Activated T-cell treated with anti-CD3 and anti-CD28 coated beads, Interleukin-2, amount 50 U/mL, for 24 hours (primary cell): Measurements from ENCODE around the gene TYW1.
"Not testable (repeated sequence)": the region's sequence is repeated elsewhere in the genome, so short reads cannot be mapped to it uniquely, and the experiment has no call there.

Experiments used
- DNase-seq: peaks from one replicate; pipeline ENCODE4 v3.0.0-alpha.2; 2020
- H3K27ac Mint-ChIP-seq: 2 replicates; pipeline ENCODE4 v1.8.0; 2020; ENCODE audit warnings: mild to moderate bottlenecking, mixed read lengths
- H3K27me3 Mint-ChIP-seq: 2 replicates; pipeline ENCODE4 v1.8.0; 2020; ENCODE audit warnings: mixed read lengths
- H3K36me3 Mint-ChIP-seq: 2 replicates; pipeline ENCODE4 v1.8.0; 2020; ENCODE audit warnings: low read depth, mixed read lengths
- H3K4me1 Mint-ChIP-seq: 2 replicates; pipeline ENCODE4 v1.8.0; 2020; ENCODE audit warnings: low read depth, mixed read lengths
- H3K4me3 Mint-ChIP-seq: 2 replicates; pipeline ENCODE4 v1.8.0; 2020; ENCODE audit warnings: mild to moderate bottlenecking, moderate library complexity, mixed read lengths
- H3K9me3 Mint-ChIP-seq: 2 replicates; pipeline ENCODE4 v1.8.0; 2020; ENCODE audit warnings: mixed read lengths

Gene TYW1

DNA sequence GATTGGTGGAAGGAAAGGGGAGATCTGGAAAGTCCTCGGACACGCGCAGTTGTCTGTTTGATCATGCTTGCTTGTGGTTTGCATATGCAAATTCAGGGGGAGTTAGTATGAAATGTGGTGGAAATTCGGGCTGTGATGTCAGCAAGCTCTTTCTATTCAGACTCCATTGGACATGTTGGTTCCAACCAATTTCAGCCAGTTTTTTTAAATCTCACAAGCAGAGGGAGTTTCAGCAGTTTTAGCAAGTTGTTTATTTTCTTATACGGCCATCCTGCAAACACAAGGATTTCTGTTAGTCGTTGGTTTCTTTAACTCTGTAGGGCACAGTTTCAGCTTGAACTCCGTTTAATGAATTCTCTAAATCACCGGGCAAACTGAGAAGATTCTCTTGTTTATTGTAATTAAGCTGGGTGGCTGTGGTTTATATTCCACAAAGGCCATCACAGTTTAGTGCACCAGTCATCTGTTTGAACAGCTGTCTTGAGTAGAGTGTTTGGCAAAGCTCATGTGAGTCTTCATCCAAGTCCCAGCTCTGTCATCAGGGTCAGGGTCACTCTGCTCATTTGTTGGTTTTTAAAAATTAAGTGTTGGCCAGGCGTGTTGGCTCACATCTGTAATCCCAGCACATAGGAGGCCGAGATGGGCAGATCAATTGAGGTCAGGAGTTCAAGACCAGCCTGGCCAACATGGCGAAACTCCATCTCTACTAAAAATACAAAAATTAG is 196.4 kb downstream of the TYW1 start:
- H3K36me3 Mint-ChIP-seq = peaks cover 44% of the 10 kb centered on the region
- H3K27ac Mint-ChIP-seq, DNase-seq, H3K27me3 Mint-ChIP-seq, H3K9me3 Mint-ChIP-seq, H3K4me3 Mint-ChIP-seq: not testable (repeated sequence)
- H3K4me1 Mint-ChIP-seq = peaks cover 17% of the 10 kb centered on the region

DNA sequence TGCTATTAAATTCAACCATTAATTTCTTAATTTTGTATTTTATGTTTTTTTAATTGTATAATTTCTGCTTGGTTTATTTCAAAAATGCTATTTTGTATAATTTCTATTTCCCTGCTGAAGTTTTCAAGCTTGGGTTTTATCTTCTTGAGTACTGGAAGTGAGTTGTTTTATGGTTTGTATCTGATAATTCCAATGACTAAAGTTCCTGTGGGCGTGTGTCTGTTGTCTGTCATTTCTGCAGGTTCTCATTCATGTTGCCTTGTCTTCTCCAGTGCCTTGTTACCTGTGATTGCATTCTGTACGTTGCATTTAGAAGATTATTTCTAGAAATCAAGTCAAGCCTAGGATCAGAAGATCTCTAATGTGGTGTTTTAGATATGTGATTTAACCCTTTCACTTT is 199.5 kb downstream of the TYW1 start:
- H3K27ac Mint-ChIP-seq, H3K27me3 Mint-ChIP-seq, DNase-seq, H3K4me1 Mint-ChIP-seq, H3K4me3 Mint-ChIP-seq, H3K9me3 Mint-ChIP-seq: not testable (repeated sequence)
- peaks cover 50% of the 10 kb centered on the region for H3K36me3 Mint-ChIP-seq

DNA sequence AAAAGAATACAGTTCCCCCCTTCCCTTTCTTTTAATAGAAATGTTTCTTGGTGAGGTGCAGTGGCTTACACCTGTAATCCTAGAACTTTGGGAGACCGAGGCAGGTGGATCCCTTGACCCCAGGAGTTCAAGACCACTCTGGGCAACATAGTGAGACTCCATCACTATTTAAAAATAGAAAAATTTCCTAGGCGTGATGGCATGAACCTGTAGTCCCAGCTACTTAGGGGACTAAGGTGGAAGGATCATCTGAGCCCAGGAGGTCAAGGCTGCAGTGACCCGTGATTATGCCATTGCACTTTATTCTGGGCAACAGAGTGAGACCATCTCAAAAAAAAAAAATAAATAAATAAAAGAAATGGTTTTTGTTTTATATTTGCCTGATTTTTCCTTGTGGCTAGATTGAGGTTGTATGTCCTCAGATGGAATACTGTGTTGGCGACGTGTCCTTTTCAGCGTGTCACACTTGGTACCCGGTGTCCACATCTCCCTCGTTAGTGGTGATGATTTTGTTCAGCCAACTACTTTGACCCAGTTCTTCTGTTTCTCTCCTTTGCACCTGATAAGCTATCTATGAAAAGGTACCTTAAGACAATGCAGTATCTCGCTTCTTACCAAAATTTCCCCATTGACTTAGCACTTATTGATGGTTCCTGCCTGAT is 202.4 kb downstream of the TYW1 start:
- H3K27ac Mint-ChIP-seq, H3K4me1 Mint-ChIP-seq, H3K4me3 Mint-ChIP-seq, H3K27me3 Mint-ChIP-seq, H3K9me3 Mint-ChIP-seq, DNase-seq: not testable (repeated sequence)
- H3K36me3 Mint-ChIP-seq = peaks cover 60% of the 10 kb centered on the region

DNA sequence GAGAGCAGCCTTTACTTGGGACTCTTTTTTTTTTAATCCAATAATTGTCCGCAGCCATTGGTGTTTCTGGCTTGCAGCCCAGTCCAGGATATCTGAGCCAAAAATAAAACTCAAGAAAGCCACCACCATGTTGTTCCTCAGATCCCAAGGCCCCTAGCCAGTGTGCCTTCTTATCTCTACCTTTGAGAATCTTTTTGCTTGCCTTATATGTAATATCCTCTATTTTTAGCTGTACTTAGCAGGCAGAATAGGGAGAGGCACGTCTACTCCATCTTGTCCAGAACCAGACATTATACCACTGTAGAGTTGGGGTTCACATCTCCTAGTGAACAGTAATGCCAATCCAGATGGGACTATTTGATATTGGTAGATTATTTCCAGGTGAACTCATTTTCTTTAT is 209.1 kb downstream of the TYW1 start:
- H3K4me1 Mint-ChIP-seq, H3K9me3 Mint-ChIP-seq, H3K4me3 Mint-ChIP-seq, H3K27me3 Mint-ChIP-seq, H3K27ac Mint-ChIP-seq, DNase-seq: not testable (repeated sequence)
- peaks cover 72% of the 10 kb centered on the region for H3K36me3 Mint-ChIP-seq

DNA sequence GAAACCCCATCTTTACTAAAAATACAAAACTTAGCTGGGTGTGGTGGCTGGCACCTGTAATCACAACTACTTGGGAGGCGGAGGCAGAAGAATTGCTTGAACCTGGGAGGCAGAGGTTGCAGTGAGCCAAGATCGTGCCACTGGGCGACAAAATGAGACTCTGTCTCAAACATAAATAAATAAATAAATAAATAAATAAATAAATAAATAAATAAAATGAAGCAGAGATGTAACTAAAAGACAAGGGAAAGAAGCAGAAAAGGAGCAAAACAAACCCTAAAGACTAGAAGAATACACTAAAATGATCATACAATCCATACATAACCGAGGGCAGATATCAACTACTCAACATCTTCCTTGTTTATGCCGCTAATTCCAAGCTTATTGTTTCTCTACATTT is 209.8 kb downstream of the TYW1 start:
- Mint-ChIP-seq H3K27ac (no peak overlapping the region), H3K36me3 (peaks cover 72% of the 10 kb centered on the region), H3K9me3 (no peaks in the 10 kb centered on the region), H3K4me1 (no peaks in the 10 kb centered on the region), H3K27me3 (no peaks in the 10 kb centered on the region), H3K4me3 (no peak overlapping the region)
- no peak for DNase-seq

DNA sequence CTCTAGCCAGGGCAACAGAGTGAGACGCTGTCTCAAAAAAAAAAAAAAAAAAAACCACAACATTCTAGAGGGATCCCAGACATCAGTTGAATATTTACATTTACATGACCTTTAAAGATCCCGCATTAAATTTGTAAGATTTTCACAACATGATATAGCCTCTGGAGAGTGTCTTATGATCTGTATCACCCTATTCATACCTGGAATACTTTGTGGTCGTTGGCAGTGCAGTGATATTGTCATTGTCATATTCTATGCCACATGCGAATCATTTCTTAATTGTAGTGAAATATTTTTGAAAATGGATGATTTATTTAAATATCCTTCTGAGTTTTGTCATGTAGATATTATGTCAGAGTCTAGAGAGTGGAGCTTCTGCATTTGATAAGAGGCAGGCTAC is 212.0 kb downstream of the TYW1 start:
- H3K4me1 Mint-ChIP-seq, H3K9me3 Mint-ChIP-seq, H3K27ac Mint-ChIP-seq, H3K4me3 Mint-ChIP-seq, DNase-seq, H3K27me3 Mint-ChIP-seq: not testable (repeated sequence)
- H3K36me3 Mint-ChIP-seq = peaks cover 65% of the 10 kb centered on the region

DNA sequence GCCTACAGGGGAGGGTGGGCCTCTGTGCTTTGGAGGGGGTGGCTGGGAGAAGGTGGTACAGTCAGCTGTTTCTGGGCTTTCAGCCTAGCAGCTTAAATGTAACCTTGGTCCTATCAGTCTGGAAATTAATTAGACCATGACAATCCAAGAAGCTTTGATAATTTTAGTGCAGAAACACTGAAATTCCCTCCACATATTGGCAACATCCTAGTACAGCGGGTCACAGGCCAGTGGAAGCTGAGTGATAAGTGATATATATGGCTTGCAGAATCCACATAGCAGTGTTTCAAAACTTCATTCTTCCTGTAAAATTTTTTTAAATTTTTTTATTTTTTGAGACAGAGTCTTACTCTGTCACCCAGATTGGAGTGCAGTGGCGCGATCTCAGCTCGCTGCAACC is 212.6 kb downstream of the TYW1 start:
- Mint-ChIP-seq H3K27me3 (no peaks in the 10 kb centered on the region), H3K4me1 (no peaks in the 10 kb centered on the region), H3K9me3 (no peaks in the 10 kb centered on the region), H3K27ac (no peak overlapping the region), H3K4me3 (no peak overlapping the region), H3K36me3 (peaks cover 64% of the 10 kb centered on the region)
- DNase-seq = no peak

DNA sequence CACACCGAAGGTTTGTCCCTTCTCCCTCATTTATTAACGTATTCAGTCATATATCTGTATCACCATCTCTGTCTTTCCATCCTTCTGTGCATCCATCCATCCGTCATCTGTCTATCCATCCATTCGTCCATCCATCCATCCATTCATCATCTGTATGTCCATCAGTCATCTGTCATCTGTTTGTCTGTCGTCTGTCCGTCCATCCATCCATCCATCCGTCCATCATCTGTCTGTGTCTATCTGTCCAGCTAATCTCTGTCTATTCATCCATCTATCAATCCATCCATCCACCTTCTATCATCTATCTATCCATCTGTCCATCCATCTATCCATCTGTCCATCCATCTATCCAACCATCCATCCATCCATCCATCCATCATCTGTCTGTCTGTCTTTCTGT is 213.9 kb downstream of the TYW1 start:
- Mint-ChIP-seq H3K27ac (no peak overlapping the region), H3K36me3 (peaks cover 55% of the 10 kb centered on the region), H3K27me3 (no peaks in the 10 kb centered on the region), H3K4me3 (no peak overlapping the region), H3K9me3 (no peaks in the 10 kb centered on the region), H3K4me1 (no peaks in the 10 kb centered on the region)
- no peak for DNase-seq

DNA sequence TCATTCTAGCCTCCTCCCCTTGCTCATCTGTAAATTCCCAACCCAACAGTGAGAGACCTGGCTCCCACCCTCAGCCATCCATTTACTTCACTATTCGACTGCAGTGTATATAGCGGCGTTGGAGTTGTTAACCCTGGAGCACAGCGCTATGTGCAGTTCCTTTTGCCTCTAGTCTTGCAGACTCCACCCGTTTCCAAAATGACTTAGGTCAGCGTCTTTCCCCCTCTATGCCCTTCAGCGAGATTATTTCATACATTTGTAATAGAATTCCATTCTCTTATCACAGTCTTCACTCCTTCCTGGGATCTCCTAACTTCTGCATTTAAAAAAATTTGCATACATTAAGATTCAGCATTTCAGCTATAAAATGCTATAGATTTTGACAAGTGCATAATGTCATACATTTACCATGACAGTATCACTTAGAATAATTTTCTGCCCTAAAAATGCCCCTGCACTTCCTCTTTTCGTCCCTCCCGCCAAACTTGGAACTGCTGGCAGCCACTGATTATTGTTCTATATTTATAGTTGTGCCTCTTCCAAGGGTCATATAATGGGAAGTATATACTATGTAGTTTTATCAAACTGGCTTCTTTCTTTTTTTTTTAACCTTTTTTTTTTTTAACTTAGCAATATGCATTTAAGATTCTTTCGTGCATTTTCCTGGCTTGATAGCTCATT is 215.2 kb downstream of the TYW1 start:
- not testable (repeated sequence) for H3K4me3 Mint-ChIP-seq, H3K27me3 Mint-ChIP-seq, H3K9me3 Mint-ChIP-seq, H3K4me1 Mint-ChIP-seq, DNase-seq, H3K27ac Mint-ChIP-seq
- H3K36me3 Mint-ChIP-seq = peaks cover 48% of the 10 kb centered on the region

DNA sequence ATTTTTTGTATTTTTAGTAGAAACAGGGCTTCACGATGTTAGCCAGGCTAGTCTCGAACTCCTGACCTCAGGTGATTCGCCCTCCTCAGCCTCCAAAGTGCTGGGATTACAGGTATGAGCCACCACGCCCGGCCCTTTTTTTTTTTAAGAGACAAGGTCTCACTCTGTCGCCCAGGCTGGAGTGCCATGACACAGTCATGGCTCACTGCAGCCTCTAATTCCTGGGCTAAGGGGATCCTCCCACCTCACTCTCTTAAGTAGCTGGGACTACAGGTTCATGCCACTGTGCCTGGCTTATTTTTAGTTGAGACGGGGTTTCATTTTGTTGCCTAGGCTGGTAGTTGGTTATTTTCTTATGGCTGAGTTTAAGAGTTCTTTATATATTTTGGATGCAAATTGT is 216.4 kb downstream of the TYW1 start:
- not testable (repeated sequence) for H3K9me3 Mint-ChIP-seq, H3K4me3 Mint-ChIP-seq, H3K4me1 Mint-ChIP-seq, DNase-seq, H3K27me3 Mint-ChIP-seq, H3K27ac Mint-ChIP-seq
- peaks cover 44% of the 10 kb centered on the region for H3K36me3 Mint-ChIP-seq

DNA sequence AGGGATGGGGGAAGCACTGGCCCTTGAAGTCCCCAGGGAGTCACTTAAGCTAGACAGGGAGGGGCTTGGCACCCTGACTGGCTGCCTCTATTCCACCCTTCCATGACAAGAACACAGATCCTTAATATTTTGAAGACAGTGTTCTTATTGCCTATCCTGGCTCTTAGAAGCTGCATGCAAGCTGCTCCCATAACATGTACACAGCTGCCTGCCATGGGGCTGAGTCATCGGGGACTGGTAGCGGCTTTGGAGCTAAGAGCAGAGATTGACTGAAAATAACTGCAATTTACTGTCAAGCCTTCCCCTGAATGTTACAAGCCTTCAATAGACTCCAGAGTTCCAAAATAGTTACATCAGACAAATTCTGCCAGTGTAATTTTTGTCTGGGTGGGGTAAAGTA is 226.9 kb downstream of the TYW1 start:
- not testable (repeated sequence) for H3K27me3 Mint-ChIP-seq, DNase-seq, H3K4me3 Mint-ChIP-seq, H3K27ac Mint-ChIP-seq
- Mint-ChIP-seq H3K4me1 (peaks cover 13% of the 10 kb centered on the region), H3K9me3 (peaks cover 11% of the 10 kb centered on the region), H3K36me3 (peaks cover 42% of the 10 kb centered on the region)

DNA sequence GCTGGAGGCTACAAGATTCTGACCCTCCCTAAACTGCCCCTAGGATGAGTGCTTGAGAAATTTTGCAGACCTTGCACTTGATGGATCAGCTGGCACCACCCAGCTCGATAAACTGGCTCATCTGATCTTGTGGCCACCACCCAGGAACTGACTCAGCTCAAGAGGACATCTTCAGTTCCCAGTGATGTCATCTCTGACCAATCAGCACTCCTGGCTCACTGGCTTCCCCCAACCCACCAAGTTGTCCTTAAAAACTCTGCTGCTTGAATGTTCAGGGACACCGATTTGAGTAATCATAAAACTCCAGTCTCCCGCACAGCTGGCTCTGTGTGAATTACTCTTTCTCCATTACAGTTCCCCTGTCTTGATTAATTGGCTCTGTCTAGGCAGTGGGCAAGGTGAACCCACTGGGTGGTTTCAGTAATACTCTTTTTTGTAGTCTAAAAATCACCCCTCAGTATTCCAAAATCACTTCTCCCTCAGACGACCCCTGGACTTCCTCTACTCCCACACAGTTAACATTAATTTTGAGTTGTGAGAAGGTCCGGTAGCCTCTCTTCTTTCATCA is 229.8 kb downstream of the TYW1 start:
- not testable (repeated sequence) for H3K27me3 Mint-ChIP-seq, H3K4me1 Mint-ChIP-seq, DNase-seq, H3K9me3 Mint-ChIP-seq, H3K4me3 Mint-ChIP-seq
- Mint-ChIP-seq H3K36me3 (peaks cover 54% of the 10 kb centered on the region), H3K27ac (peak overlapping the region; percentile 14)

DNA sequence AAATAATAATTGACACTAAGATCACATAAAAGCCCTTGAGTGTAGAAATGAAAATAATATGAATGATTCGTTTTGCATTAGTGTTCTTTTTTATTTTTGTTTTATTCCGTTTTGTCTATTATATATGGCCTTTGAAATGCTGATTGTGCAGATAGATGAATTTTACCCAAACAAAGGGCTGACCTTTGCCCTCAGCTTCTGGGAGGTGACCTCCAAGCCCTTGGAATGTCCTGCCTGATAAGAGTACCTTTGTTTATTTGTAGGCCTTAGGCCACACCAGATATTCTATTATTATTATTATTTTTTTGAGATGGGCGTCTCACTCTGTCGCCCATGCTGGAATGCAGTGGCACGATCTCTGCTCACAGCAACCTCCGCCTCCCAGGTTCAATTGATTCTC is 230.3 kb downstream of the TYW1 start:
- H3K9me3 Mint-ChIP-seq, H3K4me1 Mint-ChIP-seq, H3K27me3 Mint-ChIP-seq, DNase-seq, H3K4me3 Mint-ChIP-seq: not testable (repeated sequence)
- H3K27ac Mint-ChIP-seq = peak overlapping the region; percentile 14
- peaks cover 53% of the 10 kb centered on the region for H3K36me3 Mint-ChIP-seq

DNA sequence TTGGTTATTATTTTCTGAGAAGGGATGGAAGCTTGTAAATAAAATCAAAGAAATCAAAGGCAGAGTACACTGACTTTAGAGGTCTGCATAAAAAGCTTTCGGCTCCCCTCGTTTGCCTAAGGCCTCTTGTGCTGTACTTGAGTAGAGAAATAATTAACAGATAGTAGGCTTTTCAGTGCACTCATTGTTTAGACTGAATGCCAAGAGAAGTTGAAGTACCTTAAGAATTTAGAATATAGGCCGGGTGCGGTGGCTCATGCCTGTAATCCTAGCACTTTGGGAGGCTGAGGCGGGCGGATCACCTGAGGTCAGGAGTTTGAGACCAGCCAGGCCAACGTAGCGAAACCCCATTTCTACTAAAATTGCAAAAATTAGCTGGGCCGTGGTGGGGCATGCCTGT is 232.4 kb downstream of the TYW1 start:
- H3K27me3 Mint-ChIP-seq, H3K27ac Mint-ChIP-seq, H3K4me3 Mint-ChIP-seq, DNase-seq, H3K9me3 Mint-ChIP-seq, H3K4me1 Mint-ChIP-seq: not testable (repeated sequence)
- peaks cover 41% of the 10 kb centered on the region for H3K36me3 Mint-ChIP-seq

DNA sequence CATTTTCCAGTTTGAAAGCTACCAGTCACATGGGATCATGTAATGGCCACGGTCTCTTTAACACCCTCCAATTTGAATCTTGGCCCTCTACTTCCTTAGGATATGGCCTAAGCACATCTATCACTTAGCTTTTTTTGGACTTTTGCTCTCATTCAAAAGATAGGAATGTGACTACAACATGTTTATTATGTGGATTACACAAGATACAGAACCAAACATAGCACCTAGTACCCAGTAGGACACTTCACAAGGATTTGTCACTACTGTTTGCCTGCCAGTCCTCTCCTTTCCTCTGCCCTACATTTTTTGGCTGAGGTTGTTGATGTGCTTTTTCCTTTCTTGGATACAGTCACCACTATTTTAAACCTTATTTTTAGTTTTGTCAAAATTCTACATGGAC is 233.4 kb downstream of the TYW1 start:
- DNase-seq, H3K4me3 Mint-ChIP-seq, H3K27me3 Mint-ChIP-seq, H3K27ac Mint-ChIP-seq, H3K9me3 Mint-ChIP-seq, H3K4me1 Mint-ChIP-seq: not testable (repeated sequence)
- peaks cover 41% of the 10 kb centered on the region for H3K36me3 Mint-ChIP-seq
